GM20000 (cell line): ENCODE measurements around the gene IREB2.

ENCODE experiments used
- DNase-seq: peaks from one replicate; pipeline ENCODE4 v3.0.0; 2012; ENCODE audit warnings: low spot score
- CTCF ChIP-seq: IDR thresholded peaks from 2 replicates; pipeline ENCODE4 v1.5.1; 2012; ENCODE audit warnings: mild to moderate bottlenecking, control low read depth; ENCODE audit errors: extremely low read depth, missing control alignments

The IREB2 gene

DNA sequence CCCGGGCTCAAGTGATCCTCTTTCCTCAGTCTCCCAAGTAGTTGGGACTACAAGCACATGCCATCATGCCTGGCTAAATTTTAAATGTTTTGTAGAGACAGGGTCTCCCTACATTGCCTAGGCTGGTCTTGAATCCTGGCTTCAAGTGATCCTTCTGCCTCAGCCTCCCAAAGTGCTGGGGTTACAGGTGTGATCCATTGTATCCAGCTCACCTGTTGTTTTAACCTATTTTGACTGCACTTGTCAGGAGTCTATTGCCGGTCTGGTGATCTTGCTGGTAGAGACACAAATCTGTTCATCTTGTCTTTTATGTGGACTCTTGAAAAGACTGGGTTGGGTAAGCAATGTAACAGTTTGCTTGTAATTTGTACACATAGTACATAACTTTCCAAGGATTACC, 7.9 kb downstream of the IREB2 start:
- no peak for DNase-seq
- no peak for TF ChIP-seq CTCF

DNA sequence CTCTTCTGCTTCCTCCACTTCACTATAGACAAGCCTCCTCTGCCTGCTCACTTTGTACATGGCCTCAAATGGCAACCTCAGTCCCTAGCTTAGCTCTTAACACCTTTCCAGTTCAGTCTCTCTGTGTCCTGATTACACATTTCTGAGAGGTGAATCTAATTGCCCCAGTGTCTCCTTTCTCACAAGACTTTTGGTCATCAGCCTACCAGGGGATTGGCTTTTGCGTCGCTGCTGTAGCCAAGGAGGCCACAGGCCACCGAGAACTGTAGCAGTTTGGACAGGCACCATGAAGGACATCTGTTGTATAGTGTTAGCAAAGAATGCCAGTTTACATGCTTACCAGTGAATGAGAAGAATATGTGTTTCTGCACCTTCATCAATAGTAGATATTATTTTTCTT, 8.5 kb downstream of the IREB2 start:
- TF ChIP-seq CTCF, result no peak
- no peak for DNase-seq

- DNase-seq, result no peak
- no peak for TF ChIP-seq CTCF
These were observed 10.6 kb downstream of the IREB2 start for GRCh38 chr15:78448441-78449219.

DNA sequence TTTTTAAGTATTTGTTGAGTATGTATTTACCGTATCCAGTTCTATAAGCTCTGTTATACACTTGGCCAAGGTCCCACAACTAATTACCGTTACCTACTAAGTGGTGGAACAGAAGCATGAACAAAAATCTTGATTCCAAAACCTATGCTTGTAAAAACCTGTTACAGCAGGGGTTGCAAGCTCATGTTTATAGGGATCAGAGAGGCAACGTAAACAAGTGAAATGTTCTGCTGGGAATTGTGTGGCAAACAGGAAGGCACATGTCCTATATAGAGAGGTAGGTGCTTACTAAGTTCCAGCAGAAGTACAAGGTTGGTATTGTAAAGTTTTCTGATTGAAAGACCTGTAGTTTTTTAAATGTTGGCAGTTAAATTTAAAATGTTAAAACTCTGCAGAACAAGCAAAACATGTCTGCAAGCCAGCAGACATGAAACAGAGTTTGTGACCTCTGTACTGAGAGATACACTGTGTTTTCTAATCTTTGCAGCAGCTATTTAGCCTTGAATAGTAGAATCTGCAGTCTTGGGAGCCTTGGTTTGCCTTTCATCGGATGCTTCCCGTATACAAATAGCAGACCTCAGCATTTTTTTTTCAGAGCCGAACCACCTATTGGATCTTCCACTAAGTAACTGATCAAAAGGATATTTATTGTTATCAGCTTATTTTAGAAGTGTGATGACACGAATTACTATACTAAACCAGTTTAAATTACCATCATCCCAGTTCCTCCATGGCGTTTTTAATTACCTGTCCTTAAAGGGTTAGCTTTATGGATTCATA, 11.4 kb downstream of the IREB2 start:
- DNase-seq, result no peak
- no peak for TF ChIP-seq CTCF

DNA sequence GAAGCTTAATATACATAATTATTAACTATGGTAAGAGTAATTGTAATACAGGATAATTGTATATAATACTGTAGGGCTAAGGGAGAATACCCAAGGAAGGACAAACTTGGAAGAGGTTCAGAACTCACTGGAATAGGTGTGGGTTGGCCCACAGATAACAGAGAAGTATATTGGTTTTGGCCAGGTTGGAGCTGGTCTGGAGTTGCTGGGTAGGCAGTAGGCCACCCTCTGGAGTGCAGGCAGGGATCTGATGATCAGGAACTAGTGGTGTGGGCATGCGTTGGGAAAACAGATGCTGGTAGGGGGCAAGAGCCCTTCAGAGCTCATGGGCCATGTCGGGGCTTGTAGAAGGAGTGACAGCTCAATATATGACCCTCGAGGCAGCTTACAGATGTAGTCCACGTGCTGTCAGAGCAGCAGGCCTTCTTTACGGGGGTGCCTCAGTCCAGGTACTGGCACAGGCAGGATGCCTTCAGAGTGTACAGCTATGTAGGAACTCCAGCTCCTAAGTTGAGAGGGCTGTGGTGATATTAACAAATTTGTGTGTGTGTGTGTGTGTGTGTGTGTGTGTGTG, 12.4 kb downstream of the IREB2 start:
- TF ChIP-seq CTCF, result no peak

DNA sequence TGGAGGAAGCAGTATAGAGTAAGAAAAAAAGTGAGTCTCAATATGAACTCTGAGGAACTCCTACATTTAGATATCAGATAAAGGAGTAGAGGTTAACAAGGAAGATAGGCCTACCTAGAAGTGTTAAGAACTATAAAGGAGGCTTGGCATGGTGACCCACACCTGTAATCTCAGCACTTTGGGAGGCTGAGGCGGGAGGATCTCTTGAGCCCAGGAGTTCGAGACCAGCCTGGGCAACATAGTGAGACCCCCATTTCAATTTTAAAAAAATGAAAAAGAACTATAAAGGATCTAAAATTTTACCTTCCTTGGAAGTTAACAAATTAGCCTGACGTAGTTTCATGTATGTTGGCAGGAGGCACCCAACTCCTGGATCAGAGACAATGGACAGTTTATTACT, 14.5 kb downstream of the IREB2 start:
- DNase-seq, result no peak
- no peak for TF ChIP-seq CTCF

More for the DNA sequence above, 12.4 kb downstream of the IREB2 start:
- DNase-seq, result no peak

- TF ChIP-seq CTCF, result no peak
- no peak for DNase-seq
These were observed 15.4 kb downstream of the IREB2 start for GRCh38 chr15:78453447-78453846.
